ENCODE results near the gene PTPRJ.

Gene PTPRJ

GRCh38 chr11:47955061-47955755 lies 25.2 kb upstream of the PTPRJ start:
- no peak overlapping the region for H3K4me3 ChIP-seq (ENCODE audit: low read depth, low read length)
- TF ChIP-seq CTCF (IDR thresholded peaks at IDR 0.05; ENCODE audit: low read depth, low read length, missing control alignments) = no peak
- DNase-seq (ENCODE audit: low read depth) = no peak

GRCh38 chr11:47960015-47960414 lies 20.3 kb upstream of the PTPRJ start:
- H3K4me3 ChIP-seq (ENCODE audit: low read depth, low read length) = no peak overlapping the region
- TF ChIP-seq CTCF (IDR thresholded peaks at IDR 0.05; ENCODE audit: low read depth, low read length, missing control alignments) = no peak
- DNase-seq (ENCODE audit: low read depth) = no peak

- H3K4me3 ChIP-seq (ENCODE audit: low read depth, low read length) = no peak overlapping the region
- no peak for DNase-seq (ENCODE audit: low read depth)
- TF ChIP-seq CTCF (IDR thresholded peaks at IDR 0.05; ENCODE audit: low read depth, low read length, missing control alignments) = no peak
These were observed 19.0 kb upstream of the PTPRJ start for GRCh38 chr11:47961383-47961782.

- no peak for DNase-seq (ENCODE audit: low read depth)
- no peak for TF ChIP-seq CTCF (IDR thresholded peaks at IDR 0.05; ENCODE audit: low read depth, low read length, missing control alignments)
- no peak overlapping the region for H3K4me3 ChIP-seq (ENCODE audit: low read depth, low read length)
These were observed 15.8 kb upstream of the PTPRJ start for GRCh38 chr11:47964546-47964945.

GRCh38 chr11:47967577-47968525 lies 12.5 kb upstream of the PTPRJ start:
- DNase-seq (ENCODE audit: low read depth) = no peak
- H3K4me3 ChIP-seq (ENCODE audit: low read depth, low read length) = no peak overlapping the region
- TF ChIP-seq CTCF (IDR thresholded peaks at IDR 0.05; ENCODE audit: low read depth, low read length, missing control alignments) = no peak

- H3K4me3 ChIP-seq (ENCODE audit: low read depth, low read length) = no peak overlapping the region
- no peak for TF ChIP-seq CTCF (IDR thresholded peaks at IDR 0.05; ENCODE audit: low read depth, low read length, missing control alignments)
- DNase-seq (ENCODE audit: low read depth) = no peak
These were observed 11.0 kb upstream of the PTPRJ start for GRCh38 chr11:47969401-47969800.

All from GM12864 (cell line).